ENCODE results near the gene COA8.

DNA sequence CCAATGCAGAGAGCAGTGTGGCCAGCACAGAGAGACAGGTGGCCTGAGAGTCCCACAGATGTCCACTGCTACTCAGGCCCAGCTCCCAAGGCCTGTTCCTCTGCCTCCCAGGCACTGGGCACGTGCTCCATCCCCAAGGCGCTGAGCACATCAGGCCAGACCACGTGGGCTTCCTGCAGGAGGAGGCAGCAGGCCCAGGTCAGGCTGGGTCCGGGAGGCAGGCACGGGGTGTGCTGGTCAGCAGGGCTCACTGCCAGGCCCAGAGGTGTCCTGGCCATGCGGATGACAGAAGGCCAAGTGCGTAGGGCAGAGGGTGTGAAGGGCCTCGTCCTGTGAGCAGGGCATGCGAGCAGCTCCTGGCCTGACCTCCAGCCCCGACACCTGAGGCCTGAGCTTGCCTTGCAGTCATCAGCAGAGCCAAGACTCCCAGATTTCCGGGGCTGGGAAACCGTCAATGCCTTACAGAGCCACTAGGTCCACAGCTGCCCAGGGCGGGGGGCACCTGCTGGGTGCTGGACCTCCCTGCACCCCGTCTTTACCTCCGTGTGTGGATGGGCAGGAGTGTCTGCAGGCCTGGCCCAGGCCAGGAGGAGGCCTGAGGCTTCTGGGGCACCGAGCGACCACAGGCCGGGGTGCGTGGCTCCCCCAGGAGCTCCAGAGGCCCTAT, 18.9 kb upstream of the COA8 start:
- no peak for TF ChIP-seq POLR2A (IDR thresholded peaks at IDR 0.05)
- no peak for TF ChIP-seq CTCF (IDR thresholded peaks at IDR 0.05)

Data from transverse colon (tissue), 3 donors.